SU-DHL-6 (cell line): ENCODE measurements around the gene DHDDS.

Source experiments
- H2AFZ ChIP-seq: fragments of 200-600 bp; sonication (generic); 2 replicates; pipeline ENCODE4 v1.6.1; 2014; ENCODE audit warnings: low read depth, mild to moderate bottlenecking, moderate library complexity, mixed read lengths, antibody characterized with exemption, low read length; ENCODE audit not compliant: severe bottlenecking
- H3F3A ChIP-seq: fragments of 200-600 bp; shearing (Covaris generic); 2 replicates; pipeline ENCODE4 v1.6.0; 2016; ENCODE audit warnings: antibody characterized with exemption, mild to moderate bottlenecking; ENCODE audit not compliant: insufficient read depth
- H3K27ac ChIP-seq: fragments of 200-600 bp; sonication (generic); 2 replicates; pipeline ENCODE4 v1.5.1; 2016; ENCODE audit warnings: low read depth, mild to moderate bottlenecking, low read length, moderate library complexity, mixed read lengths
- H3K27me3 ChIP-seq: fragments of 200-600 bp; sonication (generic), shearing (Covaris generic); 2 replicates; pipeline ENCODE4 v1.6.0; 2014; ENCODE audit warnings: mild to moderate bottlenecking, low read length
- H3K36me3 ChIP-seq: fragments of 200-600 bp; sonication (generic); 2 replicates; pipeline ENCODE4 v1.6.1; 2014; ENCODE audit warnings: mild to moderate bottlenecking, low read length, mixed read lengths
- H3K4me2 ChIP-seq: fragments of 300-600, 200-600 bp; shearing (Covaris generic), sonication (generic); 2 replicates; pipeline ENCODE4 v1.6.0; 2014; ENCODE audit warnings: low read length, low read depth, mild to moderate bottlenecking; ENCODE audit not compliant: poor library complexity, severe bottlenecking
- H3K4me3 ChIP-seq: fragments of 200-600 bp; sonication (generic); 2 replicates; pipeline ENCODE4 v1.5.1; 2014; ENCODE audit warnings: antibody characterized with exemption, low read length, mild to moderate bottlenecking, mixed read lengths; ENCODE audit not compliant: insufficient read depth, poor library complexity, severe bottlenecking
- H3K79me2 ChIP-seq: fragments of 200-600 bp; sonication (generic); 2 replicates; pipeline ENCODE4 v1.6.1; 2014; ENCODE audit warnings: mild to moderate bottlenecking, low read length, moderate library complexity; ENCODE audit not compliant: insufficient read depth
- H3K9ac ChIP-seq: fragments of 200-600 bp; sonication (generic); 2 replicates; pipeline ENCODE4 v1.7.0; 2014; ENCODE audit warnings: mild to moderate bottlenecking, low read length
- H3K9me2 ChIP-seq: fragments of 200-600 bp; sonication (generic); replicated peaks from 2 replicates; pipeline ENCODE4 v1.6.1; 2014; ENCODE audit warnings: low read length; ENCODE audit not compliant: insufficient read depth
- H3K9me3 ChIP-seq: fragments of 200-600 bp; sonication (generic); 2 replicates; pipeline ENCODE4 v1.6.1; 2014; ENCODE audit warnings: low read length, mixed read lengths; ENCODE audit not compliant: insufficient read depth
- H4K20me1 ChIP-seq: fragments of 200-600 bp; sonication (generic); 2 replicates; pipeline ENCODE4 v1.6.1; 2014; ENCODE audit warnings: low read depth, mild to moderate bottlenecking, antibody characterized with exemption, low read length, moderate library complexity, mixed read lengths
- CTCF ChIP-seq: fragments of 200-600 bp; sonication (generic); IDR thresholded peaks from one replicate; pipeline ENCODE4 v1.5.1; 2017; ENCODE audit warnings: antibody characterized with exemption, mild to moderate bottlenecking, low read length, moderate library complexity; ENCODE audit not compliant: insufficient read depth, poor library complexity, severe bottlenecking
- EZH2phosphoT487 ChIP-seq: fragments of 200-600 bp; sonication (generic), shearing (Covaris generic); conservative IDR thresholded peaks from 2 replicates; pipeline ENCODE4 v1.6.1; 2018; ENCODE audit warnings: mild to moderate bottlenecking, antibody characterized with exemption, low read length, moderate library complexity, mixed read lengths

Gene DHDDS

GRCh38 chr1:26395754-26396153, 36.4 kb upstream of the DHDDS start:
- Histone ChIP-seq H3F3A (no peaks in the 10 kb centered on the region), H3K9ac (no peak overlapping the region), H2AFZ (no peak overlapping the region), H3K27ac (no peak overlapping the region), H3K27me3 (no peaks in the 10 kb centered on the region), H3K4me2 (no peak overlapping the region), H3K36me3 (no peaks in the 10 kb centered on the region), H3K79me2 (no peaks in the 10 kb centered on the region), H4K20me1 (no peaks in the 10 kb centered on the region), H3K9me2 (no peaks in the 10 kb centered on the region), H3K4me3 (no peak overlapping the region), H3K9me3 (no peaks in the 10 kb centered on the region)
- TF ChIP-seq CTCF, result no peak
- no peak for TF ChIP-seq EZH2phosphoT487

DNA sequence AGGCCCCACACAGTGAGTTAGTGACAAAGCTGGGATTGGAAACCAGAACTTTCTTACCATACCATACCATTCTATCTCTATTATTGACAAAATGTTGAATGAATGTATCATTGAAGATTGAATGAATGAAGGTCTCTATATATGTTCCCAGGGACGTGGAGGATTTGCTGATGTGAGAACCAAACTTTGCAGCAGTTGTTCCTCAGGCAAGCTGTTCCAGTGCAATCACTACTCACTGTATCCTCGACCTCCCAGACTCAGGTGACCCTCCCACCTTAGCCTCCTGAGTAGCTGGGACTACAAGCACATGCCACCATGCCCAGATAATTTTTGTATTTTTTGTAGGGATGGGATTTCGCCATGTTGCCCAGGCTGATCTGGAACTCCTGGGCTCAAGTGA, 33.1 kb upstream of the DHDDS start:
- H3F3A ChIP-seq, result no peaks in the 10 kb centered on the region
- no peaks in the 10 kb centered on the region for H3K36me3 ChIP-seq
- no peaks in the 10 kb centered on the region for H3K9me2 ChIP-seq
- no peaks in the 10 kb centered on the region for H3K79me2 ChIP-seq
- no peaks in the 10 kb centered on the region for H3K9me3 ChIP-seq
- H4K20me1 ChIP-seq, result no peaks in the 10 kb centered on the region
- H3K4me2 ChIP-seq, result no peak overlapping the region
- no peak overlapping the region for H2AFZ ChIP-seq
- no peak overlapping the region for H3K9ac ChIP-seq
- no peak overlapping the region for H3K27ac ChIP-seq
- no peak overlapping the region for H3K4me3 ChIP-seq
- H3K27me3 ChIP-seq, result no peaks in the 10 kb centered on the region
- no peak for TF ChIP-seq EZH2phosphoT487
- no peak for TF ChIP-seq CTCF

- H3K36me3 ChIP-seq, result no peaks in the 10 kb centered on the region
- H3F3A ChIP-seq, result no peaks in the 10 kb centered on the region
- H3K4me3 ChIP-seq, result no peak overlapping the region
- H3K9me2 ChIP-seq, result no peaks in the 10 kb centered on the region
- H4K20me1 ChIP-seq, result no peaks in the 10 kb centered on the region
- no peak overlapping the region for H2AFZ ChIP-seq
- no peak overlapping the region for H3K4me2 ChIP-seq
- H3K27me3 ChIP-seq, result no peaks in the 10 kb centered on the region
- H3K27ac ChIP-seq, result no peak overlapping the region
- TF ChIP-seq CTCF (no peak), EZH2phosphoT487 (no peak)
- no peaks in the 10 kb centered on the region for H3K9me3 ChIP-seq
- H3K9ac ChIP-seq, result no peak overlapping the region
- H3K79me2 ChIP-seq, result no peaks in the 10 kb centered on the region
Measured at GRCh38 chr1:26401891-26402290, 30.2 kb upstream of the DHDDS start.

GRCh38 chr1:26403656-26404055, 28.5 kb upstream of the DHDDS start:
- no peak overlapping the region for H3K27ac ChIP-seq
- no peaks in the 10 kb centered on the region for H3K79me2 ChIP-seq
- no peaks in the 10 kb centered on the region for H4K20me1 ChIP-seq
- H3F3A ChIP-seq, result no peaks in the 10 kb centered on the region
- no peak overlapping the region for H2AFZ ChIP-seq
- H3K9ac ChIP-seq, result no peak overlapping the region
- H3K9me3 ChIP-seq, result no peaks in the 10 kb centered on the region
- no peak for TF ChIP-seq CTCF
- no peaks in the 10 kb centered on the region for H3K36me3 ChIP-seq
- no peaks in the 10 kb centered on the region for H3K9me2 ChIP-seq
- H3K4me2 ChIP-seq, result no peak overlapping the region
- H3K27me3 ChIP-seq, result no peaks in the 10 kb centered on the region
- no peak overlapping the region for H3K4me3 ChIP-seq
